Measurements from ENCODE around the gene SDC3. TPM values are rescaled to one million over a fixed set of nuclear protein-coding genes. Genes with fewer than 3 reads are reported as not detected.

The SDC3 gene
- total and polyA plus RNA-seq, 10 of the 15 experiments (the other 5 are each of a cell fraction or from before 2014, with no cell fraction given), result under 0.01 to 0.46 (median 0.07) TPM; not detected in 2

DNA sequence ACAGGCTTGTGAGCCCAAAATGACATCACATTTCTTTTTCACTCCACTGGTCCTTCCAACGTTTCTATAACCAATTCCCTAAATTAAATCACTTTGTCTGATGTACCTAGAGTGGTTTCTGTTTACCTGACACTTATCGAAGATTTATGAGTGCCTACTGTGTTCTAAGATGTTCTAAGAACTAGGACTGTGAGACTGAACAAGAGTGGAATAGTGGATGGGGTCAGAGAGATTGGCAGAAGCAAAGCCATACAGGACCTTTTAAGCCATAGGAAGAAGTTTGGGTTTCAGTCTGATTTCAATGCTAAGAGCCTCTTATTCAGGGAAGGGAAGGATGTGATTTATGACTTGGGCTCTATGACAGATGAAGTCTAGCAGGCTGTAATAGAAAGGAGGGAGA lies 78.7 kb downstream of the SDC3 start (continued):
- TF ChIP-seq USF1 (IDR thresholded peaks at IDR 0.05; ENCODE audit: borderline replicate concordance, extremely low read length, insufficient read depth, low read depth, low read length), result no peak
- no peak for TF ChIP-seq GATAD2B (conservative IDR thresholded peaks at IDR 0.05; ENCODE audit: low read depth)
- no peak for TF ChIP-seq ZNF207 (IDR thresholded peaks at IDR 0.05; ENCODE audit: borderline replicate concordance)
- no peak for TF ChIP-seq ZNF217 (IDR thresholded peaks at IDR 0.05)
- TF ChIP-seq LARP7 (IDR thresholded peaks at IDR 0.05), result no peak
- TF ChIP-seq, protein P1, sequence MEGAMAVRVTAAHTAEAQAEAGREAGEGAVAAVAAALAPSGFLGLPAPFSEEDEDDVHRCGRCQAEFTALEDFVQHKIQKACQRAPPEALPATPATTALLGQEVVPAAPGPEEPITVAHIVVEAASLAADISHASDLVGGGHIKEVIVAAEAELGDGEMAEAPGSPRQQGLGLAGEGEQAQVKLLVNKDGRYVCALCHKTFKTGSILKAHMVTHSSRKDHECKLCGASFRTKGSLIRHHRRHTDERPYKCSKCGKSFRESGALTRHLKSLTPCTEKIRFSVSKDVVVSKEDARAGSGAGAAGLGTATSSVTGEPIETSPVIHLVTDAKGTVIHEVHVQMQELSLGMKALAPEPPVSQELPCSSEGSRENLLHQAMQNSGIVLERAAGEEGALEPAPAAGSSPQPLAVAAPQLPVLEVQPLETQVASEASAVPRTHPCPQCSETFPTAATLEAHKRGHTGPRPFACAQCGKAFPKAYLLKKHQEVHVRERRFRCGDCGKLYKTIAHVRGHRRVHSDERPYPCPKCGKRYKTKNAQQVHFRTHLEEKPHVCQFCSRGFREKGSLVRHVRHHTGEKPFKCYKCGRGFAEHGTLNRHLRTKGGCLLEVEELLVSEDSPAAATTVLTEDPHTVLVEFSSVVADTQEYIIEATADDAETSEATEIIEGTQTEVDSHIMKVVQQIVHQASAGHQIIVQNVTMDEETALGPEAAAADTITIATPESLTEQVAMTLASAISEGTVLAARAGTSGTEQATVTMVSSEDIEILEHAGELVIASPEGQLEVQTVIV (IDR thresholded peaks at IDR 0.05; ENCODE audit: borderline replicate concordance, partially characterized antibody), result no peak

- DNase-seq (ENCODE audit: low read depth, low spot score), result no peak
- ChIA-PET SMC1A (ENCODE audit: uncharacterized antibody, unreplicated experiment) (interaction anchor here (1.2 kb wide), 1 partner anchor 97 kb away, joined by 4 read pairs; no protein-coding TSS in a partner anchor), POLR2A (interaction anchor here (0.5 kb wide), 1 partner anchor 18 kb away, joined by 6 read pairs; no protein-coding TSS in a partner anchor), RAD21 (ENCODE audit: unreplicated experiment) (no interaction called here), CTCF (interaction anchor here (0.6 to 3.1 kb wide), 3 partner anchors 22 to 791 kb away, joined by 3 to 8 read pairs (median 3); no protein-coding TSS in a partner anchor)
- Histone ChIP-seq H2AFZ (ENCODE audit: control insufficient read depth, low read depth, low read length) (no peak overlapping the region), H3K9ac (ENCODE audit: control insufficient read depth, insufficient read depth, low read length) (no peak overlapping the region), H3K27me3 (replicated peaks in 1 of 2; ENCODE audit: control insufficient read depth in 2 of 2, insufficient read depth in 2 of 2, low read length in 1 of 2) (peaks cover 11 to 15% of the 10 kb centered on the region in 2 experiments; a peak in 3 of 4 replicates), H4K20me1 (ENCODE audit: control insufficient read depth, insufficient read depth) (no peaks in the 10 kb centered on the region), H3K9me3 (replicated peaks; ENCODE audit: control insufficient read depth, insufficient read depth, low read length) (no peaks in the 10 kb centered on the region), H3K36me3 (ENCODE audit: control insufficient read depth in 2 of 2, insufficient read depth in 2 of 2, low read length in 1 of 2) (no peaks in the 10 kb centered on the region), H3K27ac (ENCODE audit: control insufficient read depth, insufficient read depth) (no peak overlapping the region), H3K79me2 (ENCODE audit: control insufficient read depth, insufficient read depth, low read length) (no peaks in the 10 kb centered on the region), H3K4me2 (ENCODE audit: control insufficient read depth, insufficient read depth) (no peak overlapping the region; the same call in 1 of the 2 replicates), H3K4me1 (ENCODE audit: control insufficient read depth, insufficient read depth, low read length) (peaks cover 6% of the 10 kb centered on the region), H3K4me3 (no peak overlapping the region)
- 9% methylated on average over 12 of the region's 12 CpGs for WGBS (ENCODE audit: insufficient coverage, insufficient replicate concordance, low lambda C conversion rate, missing lambda C conversion rate)
- in situ Hi-C loops (cut with MboI), result no loop called here
- no TSS peak for BruUV-seq (replicated peaks)
- intact Hi-C loops (cut with micrococcal nuclease; ENCODE audit: unreplicated experiment), result no loop called here
- ATAC-seq, result no peak
- FAIRE-seq, result no peak
- no peak for TF ChIP-seq FOXM1 (IDR thresholded peaks at IDR 0.05; ENCODE audit: low read depth, low read length)
- TF ChIP-seq SIN3A (IDR thresholded peaks at IDR 0.05; ENCODE audit: low read depth, low read length), result no peak
- TF ChIP-seq RAD51 (IDR thresholded peaks at IDR 0.05), result no peak
- TF ChIP-seq EZH2 (IDR thresholded peaks at IDR 0.05; ENCODE audit: borderline replicate concordance, control insufficient read depth, low read depth, low read length), result no peak
- TF ChIP-seq JUNB (IDR thresholded peaks at IDR 0.05), result no peak
- no peak for TF ChIP-seq GABPA (IDR thresholded peaks at IDR 0.05; ENCODE audit: low read depth)
- no peak for TF ChIP-seq MAX (IDR thresholded peaks at IDR 0.05; ENCODE audit: low read depth, low read length)
- TF ChIP-seq HDAC6 (IDR thresholded peaks at IDR 0.05; ENCODE audit: unreplicated experiment), result no peak
- no peak for TF ChIP-seq TBL1XR1 (IDR thresholded peaks at IDR 0.05; ENCODE audit: low read depth, low read length)
- TF ChIP-seq ZNF24 (IDR thresholded peaks at IDR 0.05), result no peak
- TF ChIP-seq BCL11A (IDR thresholded peaks at IDR 0.05; ENCODE audit: low read depth, low read length), result no peak
- TF ChIP-seq SUZ12 (IDR thresholded peaks at IDR 0.05; ENCODE audit: unreplicated experiment), result no peak
- TF ChIP-seq PAX5 (IDR thresholded peaks at IDR 0.05; ENCODE audit: borderline replicate concordance, low read depth, low read length), result no peak
Observed at GRCh38 chr1:30824736-30825429, 83.7 kb downstream of the SDC3 start.
